ENCODE measurements around the gene C1orf105. TPM values are rescaled to one million over a fixed set of nuclear protein-coding genes. Genes with fewer than 3 reads are reported as not detected.
A peak's percentile ranks its signal among the peaks of the same experiment; 100 is the strongest.

C1orf105 gene
- total RNA-seq, 1 experiment from 2014 or later: not detected

DNA sequence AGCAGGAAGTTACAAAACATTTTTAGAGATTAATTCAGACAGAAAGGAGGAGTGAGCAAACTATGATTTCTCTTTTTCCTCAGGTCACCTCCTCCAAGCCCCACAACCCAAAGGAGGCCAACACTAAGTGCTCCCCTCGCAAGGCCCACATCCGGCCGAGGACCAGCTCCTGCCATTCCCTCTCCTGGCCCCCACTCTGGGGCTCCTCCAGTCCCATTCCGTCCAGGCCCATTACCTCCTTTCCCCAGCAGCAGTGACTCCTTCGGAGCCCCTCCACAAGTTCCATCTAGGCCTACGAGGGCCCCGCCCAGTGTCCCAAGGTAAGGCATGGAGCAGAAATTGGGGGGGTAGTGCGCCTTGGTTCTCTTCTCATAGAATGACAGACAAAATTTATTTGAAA is 32.0 kb upstream of the C1orf105 start (continued):
- TF ChIP-seq, protein P1, sequence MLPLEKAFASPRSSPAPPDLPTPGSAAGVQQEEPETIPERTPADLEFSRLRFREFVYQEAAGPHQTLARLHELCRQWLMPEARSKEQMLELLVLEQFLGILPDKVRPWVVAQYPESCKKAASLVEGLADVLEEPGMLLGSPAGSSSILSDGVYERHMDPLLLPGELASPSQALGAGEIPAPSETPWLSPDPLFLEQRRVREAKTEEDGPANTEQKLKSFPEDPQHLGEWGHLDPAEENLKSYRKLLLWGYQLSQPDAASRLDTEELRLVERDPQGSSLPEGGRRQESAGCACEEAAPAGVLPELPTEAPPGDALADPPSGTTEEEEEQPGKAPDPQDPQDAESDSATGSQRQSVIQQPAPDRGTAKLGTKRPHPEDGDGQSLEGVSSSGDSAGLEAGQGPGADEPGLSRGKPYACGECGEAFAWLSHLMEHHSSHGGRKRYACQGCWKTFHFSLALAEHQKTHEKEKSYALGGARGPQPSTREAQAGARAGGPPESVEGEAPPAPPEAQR (CRISPR knock-in tag; IDR thresholded peaks at IDR 0.05): no peak
- TF ChIP-seq JAZF1 (CRISPR knock-in tag; IDR thresholded peaks at IDR 0.05): no peak

DNA sequence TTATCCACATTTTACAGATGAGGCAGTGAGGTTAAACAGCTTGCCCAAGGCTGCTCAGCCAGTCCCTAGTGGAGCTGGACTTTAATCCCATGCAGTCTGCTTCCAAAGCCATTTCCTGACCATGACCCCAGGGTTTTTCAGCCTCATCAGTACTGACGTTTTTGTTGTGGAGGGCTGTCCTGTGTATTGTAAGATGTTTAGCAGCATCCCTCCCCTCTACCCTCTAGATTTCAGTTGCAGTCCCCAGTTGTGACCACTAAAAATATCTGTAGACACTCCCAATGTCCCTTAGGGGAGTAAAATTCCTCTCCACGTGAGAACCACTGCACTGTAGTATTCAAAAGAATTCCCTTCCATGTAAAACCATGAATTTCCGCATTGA is 30.2 kb upstream of the C1orf105 start:
- DNase-seq (ENCODE audit: low spot score): no peak
- peak; percentile 53 for ATAC-seq
- H3K9me3 Mint-ChIP-seq: no peaks in the 10 kb centered on the region
- H3K36me3 Mint-ChIP-seq: no peaks in the 10 kb centered on the region
- CTCF ChIA-PET: interaction anchor here (2.5 kb wide), 1 partner anchor 10 kb away, joined by 22 read pairs; no protein-coding TSS in a partner anchor
- no peak overlapping the region for H3K4me3 Mint-ChIP-seq
- H3K27me3 Mint-ChIP-seq (ENCODE audit: low read depth): peaks cover 3% of the 10 kb centered on the region; the same call in 1 of the 2 replicates
- peaks cover 37% of the 10 kb centered on the region for H3K4me1 Mint-ChIP-seq
- no peak overlapping the region for H3K27ac Mint-ChIP-seq
- POLR2A ChIA-PET: no interaction called here
- TF ChIP-seq ESRRA (CRISPR knock-in tag; IDR thresholded peaks at IDR 0.05; ENCODE audit: borderline replicate concordance) (no peak), TP53 (CRISPR knock-in tag; IDR thresholded peaks at IDR 0.05) (no peak), GTF2I (CRISPR knock-in tag; conservative IDR thresholded peaks at IDR 0.05) (no peak), NFE2L1 (CRISPR knock-in tag; IDR thresholded peaks at IDR 0.05) (no peak), NFATC4 (CRISPR knock-in tag; IDR thresholded peaks at IDR 0.05) (no peak), CREM (CRISPR knock-in tag; IDR thresholded peaks at IDR 0.05) (no peak), ZNF232 (CRISPR knock-in tag; IDR thresholded peaks at IDR 0.05) (no peak), GRHL2 (CRISPR knock-in tag; IDR thresholded peaks at IDR 0.05; ENCODE audit: insufficient replicate concordance, severe bottlenecking) (no peak)
- TF ChIP-seq, protein P2, sequence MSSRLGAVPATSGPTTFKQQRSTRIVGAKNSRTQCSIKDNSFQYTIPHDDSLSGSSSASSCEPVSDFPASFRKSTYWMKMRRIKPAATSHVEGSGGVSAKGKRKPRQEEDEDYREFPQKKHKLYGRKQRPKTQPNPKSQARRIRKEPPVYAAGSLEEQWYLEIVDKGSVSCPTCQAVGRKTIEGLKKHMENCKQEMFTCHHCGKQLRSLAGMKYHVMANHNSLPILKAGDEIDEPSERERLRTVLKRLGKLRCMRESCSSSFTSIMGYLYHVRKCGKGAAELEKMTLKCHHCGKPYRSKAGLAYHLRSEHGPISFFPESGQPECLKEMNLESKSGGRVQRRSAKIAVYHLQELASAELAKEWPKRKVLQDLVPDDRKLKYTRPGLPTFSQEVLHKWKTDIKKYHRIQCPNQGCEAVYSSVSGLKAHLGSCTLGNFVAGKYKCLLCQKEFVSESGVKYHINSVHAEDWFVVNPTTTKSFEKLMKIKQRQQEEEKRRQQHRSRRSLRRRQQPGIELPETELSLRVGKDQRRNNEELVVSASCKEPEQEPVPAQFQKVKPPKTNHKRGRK (CRISPR knock-in tag; IDR thresholded peaks at IDR 0.05; ENCODE audit: borderline replicate concordance): no peak
- TF ChIP-seq, protein P3, sequence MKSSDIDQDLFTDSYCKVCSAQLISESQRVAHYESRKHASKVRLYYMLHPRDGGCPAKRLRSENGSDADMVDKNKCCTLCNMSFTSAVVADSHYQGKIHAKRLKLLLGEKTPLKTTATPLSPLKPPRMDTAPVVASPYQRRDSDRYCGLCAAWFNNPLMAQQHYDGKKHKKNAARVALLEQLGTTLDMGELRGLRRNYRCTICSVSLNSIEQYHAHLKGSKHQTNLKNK (CRISPR knock-in tag; IDR thresholded peaks at IDR 0.05): no peak
- TF ChIP-seq, protein P4, sequence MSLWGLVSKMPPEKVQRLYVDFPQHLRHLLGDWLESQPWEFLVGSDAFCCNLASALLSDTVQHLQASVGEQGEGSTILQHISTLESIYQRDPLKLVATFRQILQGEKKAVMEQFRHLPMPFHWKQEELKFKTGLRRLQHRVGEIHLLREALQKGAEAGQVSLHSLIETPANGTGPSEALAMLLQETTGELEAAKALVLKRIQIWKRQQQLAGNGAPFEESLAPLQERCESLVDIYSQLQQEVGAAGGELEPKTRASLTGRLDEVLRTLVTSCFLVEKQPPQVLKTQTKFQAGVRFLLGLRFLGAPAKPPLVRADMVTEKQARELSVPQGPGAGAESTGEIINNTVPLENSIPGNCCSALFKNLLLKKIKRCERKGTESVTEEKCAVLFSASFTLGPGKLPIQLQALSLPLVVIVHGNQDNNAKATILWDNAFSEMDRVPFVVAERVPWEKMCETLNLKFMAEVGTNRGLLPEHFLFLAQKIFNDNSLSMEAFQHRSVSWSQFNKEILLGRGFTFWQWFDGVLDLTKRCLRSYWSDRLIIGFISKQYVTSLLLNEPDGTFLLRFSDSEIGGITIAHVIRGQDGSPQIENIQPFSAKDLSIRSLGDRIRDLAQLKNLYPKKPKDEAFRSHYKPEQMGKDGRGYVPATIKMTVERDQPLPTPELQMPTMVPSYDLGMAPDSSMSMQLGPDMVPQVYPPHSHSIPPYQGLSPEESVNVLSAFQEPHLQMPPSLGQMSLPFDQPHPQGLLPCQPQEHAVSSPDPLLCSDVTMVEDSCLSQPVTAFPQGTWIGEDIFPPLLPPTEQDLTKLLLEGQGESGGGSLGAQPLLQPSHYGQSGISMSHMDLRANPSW (CRISPR knock-in tag; conservative IDR thresholded peaks at IDR 0.05; ENCODE audit: low read depth): no peak
- TF ChIP-seq, protein P5, sequence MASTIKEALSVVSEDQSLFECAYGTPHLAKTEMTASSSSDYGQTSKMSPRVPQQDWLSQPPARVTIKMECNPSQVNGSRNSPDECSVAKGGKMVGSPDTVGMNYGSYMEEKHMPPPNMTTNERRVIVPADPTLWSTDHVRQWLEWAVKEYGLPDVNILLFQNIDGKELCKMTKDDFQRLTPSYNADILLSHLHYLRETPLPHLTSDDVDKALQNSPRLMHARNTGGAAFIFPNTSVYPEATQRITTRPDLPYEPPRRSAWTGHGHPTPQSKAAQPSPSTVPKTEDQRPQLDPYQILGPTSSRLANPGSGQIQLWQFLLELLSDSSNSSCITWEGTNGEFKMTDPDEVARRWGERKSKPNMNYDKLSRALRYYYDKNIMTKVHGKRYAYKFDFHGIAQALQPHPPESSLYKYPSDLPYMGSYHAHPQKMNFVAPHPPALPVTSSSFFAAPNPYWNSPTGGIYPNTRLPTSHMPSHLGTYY (CRISPR knock-in tag; IDR thresholded peaks at IDR 0.05): no peak

DNA sequence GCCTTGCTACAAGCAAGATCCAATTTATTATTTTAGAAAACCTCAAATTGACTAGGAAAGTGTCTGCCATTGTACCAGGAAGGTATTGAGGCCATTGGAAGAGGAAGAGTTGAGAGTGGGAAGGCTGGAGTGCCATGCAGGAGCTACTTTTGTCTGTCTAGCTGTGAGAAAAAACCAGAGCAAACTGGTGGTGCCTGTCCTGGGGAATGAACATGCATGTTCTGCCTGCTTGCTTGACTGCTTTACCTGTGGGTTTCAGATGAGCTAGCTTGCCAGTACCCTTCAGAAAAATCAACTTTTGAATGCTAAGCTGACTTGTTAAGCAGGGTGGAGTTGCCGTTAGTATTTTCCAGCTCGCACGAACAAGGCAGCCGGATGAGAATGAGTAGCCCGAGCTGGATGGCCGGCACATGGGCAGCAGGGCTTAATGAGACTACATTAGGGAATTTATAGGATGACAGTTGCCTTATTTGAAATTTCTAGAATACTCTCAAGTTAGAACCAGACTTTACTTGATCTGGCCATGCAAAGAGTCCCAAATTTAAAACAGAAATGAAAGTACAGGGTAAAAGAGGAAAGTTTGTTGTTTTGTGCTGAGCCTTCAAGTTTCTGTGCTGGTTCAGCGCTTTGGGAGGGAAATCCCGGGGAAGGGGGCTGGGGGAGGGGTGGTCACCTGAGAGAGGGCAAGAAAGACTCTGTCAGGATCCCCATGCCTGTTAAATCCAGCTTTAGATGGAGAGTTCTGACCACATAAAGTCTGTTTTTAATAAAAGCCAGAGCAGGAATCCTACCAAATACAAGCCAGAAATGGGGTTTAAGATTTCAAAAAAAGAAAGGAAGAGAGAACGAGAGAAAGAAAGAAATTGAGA is 29.6 kb upstream of the C1orf105 start:
- peaks cover 3% of the 10 kb centered on the region; the same call in 1 of the 2 replicates for H3K27me3 Mint-ChIP-seq (ENCODE audit: low read depth)
- H3K4me3 Mint-ChIP-seq: no peak overlapping the region
- H3K9me3 Mint-ChIP-seq: no peaks in the 10 kb centered on the region
- CTCF ChIA-PET: interaction anchor here (1.0 to 2.5 kb wide), 2 partner anchors 9 to 11 kb away, joined by 5 to 22 read pairs; no protein-coding TSS in a partner anchor
- TF ChIP-seq, protein P6, sequence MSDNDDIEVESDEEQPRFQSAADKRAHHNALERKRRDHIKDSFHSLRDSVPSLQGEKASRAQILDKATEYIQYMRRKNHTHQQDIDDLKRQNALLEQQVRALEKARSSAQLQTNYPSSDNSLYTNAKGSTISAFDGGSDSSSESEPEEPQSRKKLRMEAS (CRISPR knock-in tag; IDR thresholded peaks at IDR 0.05): peak; percentile 72; the same call in 1 of the 2 replicates
- TF ChIP-seq, protein P7, sequence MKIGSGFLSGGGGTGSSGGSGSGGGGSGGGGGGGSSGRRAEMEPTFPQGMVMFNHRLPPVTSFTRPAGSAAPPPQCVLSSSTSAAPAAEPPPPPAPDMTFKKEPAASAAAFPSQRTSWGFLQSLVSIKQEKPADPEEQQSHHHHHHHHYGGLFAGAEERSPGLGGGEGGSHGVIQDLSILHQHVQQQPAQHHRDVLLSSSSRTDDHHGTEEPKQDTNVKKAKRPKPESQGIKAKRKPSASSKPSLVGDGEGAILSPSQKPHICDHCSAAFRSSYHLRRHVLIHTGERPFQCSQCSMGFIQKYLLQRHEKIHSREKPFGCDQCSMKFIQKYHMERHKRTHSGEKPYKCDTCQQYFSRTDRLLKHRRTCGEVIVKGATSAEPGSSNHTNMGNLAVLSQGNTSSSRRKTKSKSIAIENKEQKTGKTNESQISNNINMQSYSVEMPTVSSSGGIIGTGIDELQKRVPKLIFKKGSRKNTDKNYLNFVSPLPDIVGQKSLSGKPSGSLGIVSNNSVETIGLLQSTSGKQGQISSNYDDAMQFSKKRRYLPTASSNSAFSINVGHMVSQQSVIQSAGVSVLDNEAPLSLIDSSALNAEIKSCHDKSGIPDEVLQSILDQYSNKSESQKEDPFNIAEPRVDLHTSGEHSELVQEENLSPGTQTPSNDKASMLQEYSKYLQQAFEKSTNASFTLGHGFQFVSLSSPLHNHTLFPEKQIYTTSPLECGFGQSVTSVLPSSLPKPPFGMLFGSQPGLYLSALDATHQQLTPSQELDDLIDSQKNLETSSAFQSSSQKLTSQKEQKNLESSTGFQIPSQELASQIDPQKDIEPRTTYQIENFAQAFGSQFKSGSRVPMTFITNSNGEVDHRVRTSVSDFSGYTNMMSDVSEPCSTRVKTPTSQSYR (CRISPR knock-in tag; IDR thresholded peaks at IDR 0.05): 0 out of 2 replicates have a peak, but pooled peaks have one; percentile 31
- TF ChIP-seq JAZF1 (CRISPR knock-in tag; IDR thresholded peaks at IDR 0.05): no peak
- peak; percentile 58 for ATAC-seq
- H3K36me3 Mint-ChIP-seq: no peaks in the 10 kb centered on the region
- H3K27ac Mint-ChIP-seq: 0 out of 2 replicates have a peak overlapping the region, but pooled peaks have one; percentile 75
- POLR2A ChIA-PET: no interaction called here
- peak; percentile 47 for DNase-seq (ENCODE audit: low spot score)
- H3K4me1 Mint-ChIP-seq: peaks cover 43% of the 10 kb centered on the region
